Stimulated activated CD8-positive, alpha-beta memory T cell treated with anti-CD3 and anti-CD28 coated beads, Interleukin-4, amount 100 ng/mL, for 4 hours (primary cell): ENCODE results near the gene JCHAIN.
"Not testable (repeated sequence)": the region's sequence is repeated elsewhere in the genome, so short reads cannot be mapped to it uniquely, and the experiment has no call there.

ENCODE experiments used
- DNase-seq, 2 donors: peaks; one replicate each; pipeline ENCODE4 v3.0.0-alpha.2; 2020; ENCODE audit warnings: low read depth in 2 of 2, low spot score in 1 of 2

Gene JCHAIN

DNA sequence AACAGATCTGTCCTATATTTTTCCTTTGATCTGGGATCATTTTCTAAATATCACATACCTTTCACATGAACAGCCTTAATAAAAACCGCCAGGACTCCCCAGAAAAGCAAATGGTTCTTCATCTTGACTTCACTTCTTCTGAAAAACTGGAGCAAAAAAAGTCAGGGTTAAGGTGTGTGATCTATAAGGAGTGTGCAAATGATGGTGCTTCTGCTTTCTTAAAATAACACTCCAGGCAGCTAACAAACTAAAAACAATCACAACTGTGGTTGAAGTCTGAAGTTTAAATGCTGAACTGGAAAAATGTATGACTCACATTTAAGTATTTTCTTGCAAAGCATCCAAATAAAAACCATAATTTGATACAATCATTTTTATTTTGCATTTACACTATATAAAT is at the start of gene JCHAIN:
Gene JCHAIN (minus strand): TSS at position 140 of the 400 bp plus-strand sequence. CDS start 18 bp downstream, at position 122.
- no peak for DNase-seq

DNA sequence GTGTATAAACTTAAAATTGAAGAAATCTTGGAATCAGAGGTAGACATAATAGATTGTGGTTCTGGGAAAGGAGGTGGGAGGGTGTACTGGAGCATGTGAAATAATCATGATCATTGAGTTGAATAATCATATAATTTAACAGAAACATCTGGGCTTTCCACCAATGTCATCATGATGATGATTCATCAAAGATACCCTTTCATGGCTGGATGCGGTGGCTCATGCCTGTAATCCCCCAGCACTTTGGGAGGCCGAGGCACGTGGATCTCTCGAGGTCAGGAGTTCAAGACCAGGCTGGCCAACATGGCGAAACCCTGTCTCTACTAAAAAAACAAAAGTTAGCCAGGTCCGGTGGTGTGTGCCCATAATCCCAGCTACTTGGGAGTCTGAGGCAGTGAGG is 48.8 kb upstream of the JCHAIN start:
- DNase-seq, result no peak

DNA sequence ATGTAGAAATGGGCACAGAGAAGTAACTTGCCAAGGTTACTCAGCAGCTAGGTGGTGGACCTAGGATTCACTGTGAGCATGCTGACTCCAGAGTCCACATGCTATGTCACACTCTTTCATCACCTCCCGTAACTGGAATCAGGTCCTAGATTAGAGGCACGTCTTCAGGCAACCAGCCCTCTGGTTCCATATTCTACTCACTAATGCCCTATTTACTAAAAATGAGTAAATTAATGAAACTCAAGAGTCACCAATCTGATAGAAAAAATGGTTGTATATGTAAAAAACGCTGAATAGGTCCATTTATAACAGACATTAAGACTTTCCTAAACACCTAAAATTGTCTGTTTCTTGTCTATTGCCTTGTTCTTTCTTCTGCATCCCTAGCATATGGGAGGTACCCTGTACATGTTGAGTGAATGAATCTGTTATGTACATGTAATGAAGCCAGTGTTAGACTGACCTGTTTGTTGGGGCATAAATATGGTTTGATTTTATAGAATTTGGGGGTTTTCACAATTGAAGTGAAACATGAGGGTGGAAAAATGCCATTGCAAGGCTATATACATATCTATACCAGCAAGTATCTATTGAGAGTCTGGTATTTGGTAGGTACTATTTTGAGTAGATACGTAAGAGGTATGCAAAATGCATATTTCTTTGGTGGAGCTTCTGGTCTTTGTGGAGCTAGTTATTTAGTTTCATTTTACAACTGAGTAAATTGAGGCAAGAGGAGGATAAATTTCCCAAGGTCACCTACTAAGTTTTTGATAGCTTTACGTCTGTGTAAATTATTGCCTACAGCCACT is 48.0 kb upstream of the JCHAIN start:
- DNase-seq, result no peak

DNA sequence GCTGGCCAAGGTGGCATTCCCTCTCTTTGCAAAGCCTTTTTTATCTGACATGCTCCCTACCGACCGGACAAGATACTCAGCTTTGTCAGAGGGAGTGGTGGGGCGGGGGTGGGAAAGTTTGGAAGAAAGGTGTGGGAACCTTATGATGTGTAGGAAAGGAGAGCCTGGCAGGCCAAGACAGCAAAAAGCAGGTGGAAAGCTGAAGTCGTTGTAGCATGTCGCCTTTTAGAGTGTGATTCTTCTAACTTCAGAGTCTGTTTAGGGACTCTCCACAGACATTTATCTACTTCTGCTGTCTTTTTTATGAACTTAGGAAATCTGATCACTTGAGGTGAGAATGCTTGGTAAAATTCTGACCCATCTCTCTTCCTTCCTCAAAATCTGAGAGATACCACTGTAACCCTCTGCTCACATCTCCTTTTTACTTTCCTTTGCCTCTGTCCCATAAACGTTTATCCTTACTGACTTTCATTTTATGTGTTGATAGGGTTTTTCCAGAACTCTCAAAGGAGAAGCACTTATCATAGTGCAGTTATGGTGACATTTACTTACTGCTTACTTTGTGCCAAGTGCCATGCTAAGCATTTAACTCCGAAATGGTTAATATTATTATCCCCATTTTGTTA is 47.3 kb upstream of the JCHAIN start:
- DNase-seq, result no peak

DNA sequence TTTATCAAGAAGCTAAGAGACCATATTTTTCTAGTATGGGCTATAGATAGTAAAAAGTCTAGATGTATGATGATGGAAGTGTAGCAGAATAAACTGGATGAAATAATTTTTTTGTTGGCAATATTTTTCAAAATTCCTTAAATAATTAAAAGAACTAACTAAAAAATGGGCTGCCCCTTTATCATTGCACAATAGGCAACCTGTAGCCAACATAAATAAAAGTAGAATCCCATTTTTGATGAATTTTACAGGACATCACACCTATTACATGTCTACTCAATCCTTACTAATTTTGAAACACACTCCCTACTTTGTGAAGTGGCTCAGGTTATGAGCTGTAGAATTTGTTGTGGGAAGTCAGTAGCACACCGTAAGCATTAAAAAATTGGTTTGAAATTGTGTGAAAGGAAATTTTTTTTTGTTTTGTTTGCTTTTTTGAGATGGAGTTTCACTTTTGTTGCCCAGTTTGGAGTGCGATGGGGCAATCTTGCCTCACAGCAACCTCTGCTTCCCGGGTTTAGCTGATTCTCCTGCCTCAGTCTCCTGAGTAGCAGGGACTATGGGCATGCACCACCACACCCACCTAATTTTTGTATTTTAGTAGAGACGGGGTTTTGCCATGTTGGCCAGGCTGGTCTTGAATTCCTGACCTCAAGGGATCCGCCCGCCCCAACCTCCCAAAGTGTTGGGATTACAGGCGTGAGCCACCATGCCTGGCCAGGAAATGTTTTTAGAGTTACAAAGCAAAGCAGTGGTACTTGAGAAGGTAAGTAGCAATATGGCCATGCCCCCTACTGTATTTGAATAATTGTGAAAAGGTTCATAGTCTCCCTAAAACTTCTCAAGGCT is 46.5 kb upstream of the JCHAIN start:
- no peak for DNase-seq

DNA sequence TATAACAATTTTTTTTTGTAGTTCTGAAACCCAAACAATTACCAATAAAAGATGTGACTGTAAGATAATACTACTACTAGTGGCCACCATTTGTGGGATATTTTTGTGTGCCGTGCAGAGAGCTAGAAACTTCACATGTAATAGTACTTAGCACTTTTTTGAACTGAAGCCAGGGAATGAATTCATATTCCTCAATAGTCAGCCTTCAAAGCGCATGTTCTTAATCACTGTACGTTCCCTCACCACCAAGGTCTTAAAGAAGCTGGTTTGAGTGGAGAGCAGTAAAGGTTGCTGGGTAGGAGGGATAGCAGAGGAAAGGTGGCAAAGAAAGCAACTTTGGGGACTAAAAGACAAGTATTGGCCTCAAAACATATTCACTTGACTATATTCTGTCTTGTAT is 45.8 kb upstream of the JCHAIN start:
- DNase-seq, result no peak

DNA sequence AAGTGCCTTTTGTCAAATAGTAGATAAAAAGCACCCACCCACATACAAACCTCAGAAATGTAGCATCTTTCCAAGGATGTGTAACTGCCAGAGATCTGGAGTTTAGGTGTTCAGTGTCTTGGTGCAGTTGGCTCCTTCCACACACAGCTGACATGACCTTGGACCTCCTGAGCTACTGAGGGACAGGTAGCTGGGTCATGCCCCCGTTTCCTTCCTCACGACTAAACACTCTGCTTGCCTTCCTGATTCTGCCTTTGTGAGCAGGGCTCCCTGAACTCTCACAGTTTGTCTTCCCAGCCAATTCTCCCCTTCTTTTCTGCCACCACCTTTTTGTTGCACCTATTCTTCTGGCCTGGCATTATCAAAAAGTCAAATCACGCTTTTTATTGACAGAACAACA is 45.3 kb upstream of the JCHAIN start:
- DNase-seq, result no peak

DNA sequence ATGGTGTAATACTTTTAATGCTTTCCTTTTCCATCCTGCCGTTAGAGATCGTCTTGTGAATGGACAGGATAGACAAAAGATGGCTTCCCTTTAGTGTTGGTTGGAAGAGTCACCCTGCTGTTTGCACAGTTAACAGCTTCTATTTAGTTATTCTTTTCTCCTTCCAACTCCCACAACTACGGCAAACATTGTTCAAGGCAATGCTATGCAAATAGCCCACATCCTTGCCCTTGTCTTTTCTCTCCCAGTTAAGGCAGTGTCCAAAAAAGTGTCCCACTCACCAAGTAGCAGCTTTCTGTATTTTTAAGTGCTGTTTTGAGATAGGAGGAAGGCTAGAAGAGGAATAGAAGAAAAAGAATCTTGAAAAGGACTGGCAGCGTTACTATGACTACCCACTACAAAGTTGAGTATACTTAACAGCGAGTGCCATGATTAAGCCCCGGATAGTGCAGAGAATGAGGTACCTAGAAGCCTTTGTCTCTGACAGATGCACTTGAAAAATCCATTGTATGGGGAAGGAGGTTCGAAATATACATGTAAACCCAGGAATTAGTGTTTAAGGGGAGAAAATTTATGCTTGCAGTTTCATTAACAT is 43.4 kb upstream of the JCHAIN start:
- no peak for DNase-seq

DNA sequence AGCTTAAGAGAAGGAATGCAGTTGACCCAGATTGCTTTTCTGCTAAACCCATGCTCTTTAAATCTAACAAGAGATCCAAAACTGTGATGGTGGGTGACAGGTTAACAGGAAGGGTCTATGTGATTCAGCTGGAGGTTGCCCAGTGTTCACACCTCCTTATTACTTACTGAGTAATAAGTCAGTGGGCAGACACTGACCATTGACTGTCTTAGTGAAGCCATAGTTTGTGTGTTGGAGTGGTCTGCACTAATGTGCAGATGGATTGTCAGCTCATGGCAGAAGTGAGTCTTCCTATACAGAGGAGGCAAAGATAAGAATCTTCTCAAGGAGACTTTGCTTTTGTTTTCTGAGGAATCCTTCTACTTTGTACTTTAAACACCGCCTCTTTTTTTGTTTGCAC is 40.2 kb upstream of the JCHAIN start:
- DNase-seq, result no peak

DNA sequence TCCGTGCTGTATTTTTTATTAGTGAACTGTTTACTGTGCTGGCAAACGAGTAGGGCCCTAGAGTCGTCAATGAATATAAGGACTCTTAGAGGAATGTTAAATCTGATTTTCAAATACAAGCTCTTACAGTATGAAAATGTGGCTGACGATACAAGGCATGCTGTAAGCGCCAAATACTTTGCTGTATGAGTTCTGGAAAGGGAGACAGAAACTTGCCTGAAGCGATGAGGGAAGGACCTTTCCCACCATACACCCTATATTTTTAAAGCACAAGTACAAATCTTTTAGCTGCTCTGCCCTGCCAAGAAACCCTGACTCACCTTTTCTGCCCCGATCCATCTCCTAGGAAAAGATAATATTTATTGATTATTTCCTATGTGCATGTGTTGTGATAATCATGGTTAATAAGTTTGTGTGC is 39.7 kb upstream of the JCHAIN start:
- DNase-seq, result no peak

DNA sequence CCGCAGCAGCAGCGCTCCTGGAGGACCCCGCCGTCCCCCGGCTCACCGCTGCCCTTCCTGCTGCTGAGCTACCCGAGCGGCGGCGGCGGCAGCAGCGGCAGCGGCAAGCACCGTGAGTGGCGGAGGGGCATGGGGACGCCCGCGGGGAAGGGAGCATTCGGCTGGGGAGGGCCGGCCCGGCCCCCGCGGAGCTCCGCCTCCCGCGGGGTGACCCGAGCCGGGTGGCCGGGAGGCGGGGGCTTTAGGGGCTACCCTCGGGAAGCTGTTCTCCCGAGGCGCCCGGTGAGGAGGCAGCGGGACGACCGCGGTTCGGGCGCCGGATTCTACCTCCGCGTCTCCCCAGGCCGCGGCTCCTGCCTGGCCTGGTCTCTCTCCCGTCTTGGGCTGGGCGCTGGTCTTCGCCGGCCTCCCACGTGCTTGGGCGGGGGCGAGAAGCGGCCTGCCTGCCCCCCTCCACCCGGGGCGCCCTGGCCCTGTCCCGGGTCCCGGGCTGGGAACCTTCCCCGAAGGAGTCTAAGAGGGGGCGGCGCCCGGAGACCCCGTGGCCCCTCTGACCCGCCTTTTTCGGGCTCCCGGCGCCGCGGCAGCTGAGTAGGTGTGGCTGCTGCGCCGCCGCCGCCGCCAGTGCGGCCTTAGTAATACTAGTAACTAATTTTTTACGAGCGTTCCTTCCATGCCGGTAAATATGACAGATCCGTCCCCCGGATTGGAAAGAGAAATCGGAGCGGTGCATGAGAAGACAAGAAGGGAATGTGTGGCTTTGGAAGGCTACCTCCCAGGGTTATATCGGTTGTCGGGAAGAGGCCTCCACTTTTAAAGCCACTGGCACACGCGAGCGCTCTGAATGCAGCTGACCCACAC is 39.1 kb upstream of the JCHAIN start:
- peak in 1 of 2 donors; percentile 58 for DNase-seq

DNA sequence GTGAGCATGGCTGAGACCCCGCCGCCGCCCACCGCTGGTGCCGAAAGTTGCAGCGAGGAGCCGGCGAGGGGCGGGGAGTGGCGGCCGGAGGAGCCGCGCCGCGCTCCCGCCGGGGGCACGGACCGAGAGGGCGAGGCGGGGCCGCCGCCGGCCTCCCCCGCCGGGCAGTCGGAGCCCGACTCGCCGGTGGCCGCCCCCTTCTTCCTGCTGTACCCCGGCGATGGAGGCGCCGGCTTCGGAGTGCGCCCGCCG is 38.5 kb upstream of the JCHAIN start:
- DNase-seq, result no peak

DNA sequence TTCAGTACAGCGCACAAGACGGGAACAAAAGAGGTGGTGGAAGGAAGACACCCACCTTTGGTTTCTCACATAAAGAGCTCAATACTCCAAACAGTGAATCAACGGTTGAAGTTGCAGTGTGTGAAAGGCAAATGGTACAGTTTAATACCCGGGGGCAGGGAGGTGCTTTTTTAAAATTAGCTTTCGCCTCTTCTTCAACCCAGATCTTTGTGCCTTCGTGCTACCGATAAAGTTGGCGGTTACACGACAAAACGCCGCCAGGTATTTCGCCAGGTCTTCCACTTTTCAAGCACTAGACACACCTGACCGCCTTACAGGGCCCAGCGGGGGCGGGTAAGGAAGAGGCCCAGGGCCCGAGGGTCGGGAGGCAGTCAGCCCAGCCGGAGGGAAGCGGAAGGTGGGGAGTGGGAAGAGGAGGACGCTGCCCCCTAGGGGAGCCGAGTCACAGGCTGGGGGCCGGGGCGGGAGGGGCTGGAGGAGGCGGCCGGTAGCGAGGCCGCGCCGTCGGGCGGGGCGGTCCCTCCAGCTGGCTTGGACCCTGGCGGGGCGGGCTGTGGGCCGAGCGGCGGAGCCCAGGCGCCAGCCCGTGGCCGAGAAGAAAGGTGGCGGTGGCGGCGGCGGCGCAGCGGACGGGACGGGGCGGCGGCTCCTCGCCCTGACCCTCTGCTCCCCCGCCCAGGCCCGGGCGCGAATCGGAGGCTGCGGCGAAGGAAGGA is 38.1 kb upstream of the JCHAIN start:
- DNase-seq, result peak in 1 of 2 donors; percentile 40

DNA sequence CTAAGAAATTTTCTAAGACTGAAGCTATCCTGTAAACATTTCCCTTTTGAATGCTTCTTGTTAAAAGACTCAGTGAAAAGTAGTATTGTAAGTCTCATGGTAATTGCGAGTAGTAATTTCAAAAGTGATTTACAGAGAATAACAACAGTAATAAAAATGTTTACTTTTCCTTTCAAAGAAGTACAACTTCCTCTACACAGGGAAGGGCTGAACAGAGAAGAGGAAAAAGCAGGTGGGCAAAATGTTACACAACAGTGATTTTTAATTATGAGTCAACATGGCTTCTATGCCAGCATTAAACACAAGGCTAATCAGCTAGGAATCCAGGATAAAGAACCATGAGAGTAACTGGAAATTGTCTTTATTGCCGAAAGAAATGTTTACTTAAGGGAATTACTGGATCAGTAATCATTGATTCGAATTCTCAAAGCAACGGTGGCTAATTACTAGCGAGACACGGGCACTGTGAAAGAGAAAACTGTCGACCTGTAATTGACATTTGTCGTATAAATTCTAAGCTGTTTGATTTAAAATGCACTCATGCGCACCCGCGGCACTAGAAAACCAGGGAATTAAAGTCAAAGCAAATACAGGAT is 37.4 kb upstream of the JCHAIN start:
- DNase-seq, result no peak

DNA sequence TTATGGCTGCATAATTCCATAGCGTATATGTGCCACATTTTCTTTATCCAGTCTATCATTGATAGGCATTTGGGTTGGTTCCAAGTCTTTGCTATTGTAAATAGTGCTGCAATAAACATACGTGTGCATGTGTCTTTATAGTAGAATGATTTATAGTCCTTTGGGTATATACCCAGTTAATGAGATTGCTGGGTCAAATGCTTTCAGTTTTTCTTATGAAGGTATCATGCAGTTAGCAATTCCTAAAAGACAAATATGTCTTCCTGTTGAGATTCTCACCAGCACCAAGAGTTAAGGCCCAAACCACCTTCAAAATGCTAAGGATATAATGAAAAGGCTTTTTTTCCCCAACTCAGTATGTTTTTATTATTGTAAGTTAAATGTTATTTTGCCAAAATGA is 36.3 kb upstream of the JCHAIN start:
- not testable (repeated sequence) for DNase-seq

DNA sequence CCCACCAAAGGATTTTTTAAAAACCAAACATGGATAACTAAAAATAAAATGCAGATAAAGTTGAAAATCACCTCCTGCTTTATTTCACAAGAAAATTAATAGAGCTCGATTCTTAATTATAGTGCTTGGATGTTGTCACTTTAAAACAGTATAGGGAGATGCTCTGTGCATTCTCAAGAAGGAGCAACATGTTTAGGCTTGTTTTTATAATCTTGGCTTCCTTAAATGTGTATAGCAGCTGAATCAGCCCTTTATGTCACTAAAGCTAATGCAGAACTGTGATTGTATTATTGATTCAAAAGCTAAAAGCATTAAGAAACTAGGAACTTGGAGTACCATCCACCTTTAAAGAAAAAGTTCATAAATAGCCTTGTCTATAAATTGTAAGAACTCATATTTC is 35.0 kb upstream of the JCHAIN start:
- no peak for DNase-seq

DNA sequence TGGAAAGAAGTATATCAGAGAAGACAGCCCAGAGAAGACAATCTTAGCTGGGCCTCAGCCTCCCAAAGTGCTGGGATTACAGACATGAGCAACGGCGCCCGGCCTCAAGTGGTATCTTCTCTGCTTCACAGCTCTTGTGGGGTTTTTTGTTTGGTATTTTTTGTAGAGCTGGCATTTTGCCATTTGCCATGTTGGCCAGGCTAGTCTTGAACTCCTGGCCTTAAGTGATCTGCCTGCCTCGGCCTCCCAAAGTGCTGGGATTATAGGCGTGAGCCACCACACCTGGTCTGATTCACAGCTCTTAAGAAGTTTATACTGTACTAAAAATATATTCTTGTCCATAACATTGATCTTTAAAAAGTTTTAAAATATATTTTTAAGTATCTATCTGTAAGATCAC is 34.4 kb upstream of the JCHAIN start:
- DNase-seq, result no peak

DNA sequence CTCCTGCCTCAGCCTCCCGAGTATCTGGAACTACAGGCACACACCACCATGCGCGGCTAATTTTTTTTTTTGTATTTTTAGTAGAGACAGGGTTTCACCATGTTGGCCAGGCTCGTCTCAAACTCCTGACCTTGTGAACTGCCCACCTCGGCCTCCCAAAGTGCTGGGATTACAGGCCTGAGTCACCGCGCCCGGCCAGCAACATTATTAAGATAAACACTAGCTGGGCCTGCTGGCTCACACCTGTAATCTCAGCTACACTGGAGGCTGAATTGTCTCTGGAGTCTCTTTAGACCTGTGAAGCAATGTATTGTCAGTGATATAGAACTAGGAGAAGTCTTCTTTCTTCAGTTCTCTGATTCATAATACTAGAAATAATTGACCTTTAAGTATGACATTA is 32.1 kb upstream of the JCHAIN start:
- DNase-seq, result not testable (repeated sequence)

DNA sequence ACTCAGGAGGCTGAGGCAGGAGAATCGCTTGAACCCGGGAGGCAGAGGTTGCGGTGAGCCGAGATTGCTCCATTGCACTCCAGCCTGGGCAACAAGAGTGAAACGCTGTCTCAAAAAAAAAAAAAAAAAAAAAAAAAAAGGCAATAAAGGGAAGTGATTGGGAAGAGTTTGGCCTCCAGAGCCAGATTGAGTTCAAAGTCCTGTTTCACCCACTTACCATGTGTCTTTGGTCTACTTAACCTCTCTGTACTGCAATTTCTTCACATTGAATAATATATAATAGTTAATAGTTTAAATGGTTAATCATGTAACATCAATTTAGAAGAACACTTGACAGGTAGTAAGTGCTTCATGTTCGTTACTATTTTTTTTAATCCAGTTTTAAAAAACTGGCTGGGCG is 28.3 kb upstream of the JCHAIN start:
- not testable (repeated sequence) for DNase-seq

DNA sequence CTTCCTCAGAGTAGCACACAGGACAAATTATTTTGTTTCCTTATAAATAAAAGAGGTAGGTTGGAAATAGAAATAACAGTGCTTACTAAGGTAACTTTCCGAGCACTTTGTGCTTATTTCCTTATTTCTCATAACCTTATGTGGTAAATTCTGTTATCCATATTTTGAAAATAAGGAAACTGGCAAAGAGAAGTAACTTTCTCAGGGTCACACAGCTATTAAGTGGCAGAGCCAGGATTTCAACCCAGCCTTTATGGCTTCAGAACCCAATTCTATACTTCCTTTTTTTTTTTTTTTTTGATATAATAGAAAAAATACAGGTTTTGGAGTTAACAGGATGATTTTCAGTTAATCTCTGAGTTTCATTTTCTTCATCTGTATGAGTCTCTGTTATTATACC is 25.4 kb upstream of the JCHAIN start:
- DNase-seq, result no peak
